ENCODE data around the gene RRAGC. TPM values are rescaled to one million over a fixed set of nuclear protein-coding genes. Genes with fewer than 3 reads are reported as not detected.

Gene RRAGC
- total and polyA plus RNA-seq, 2 of the 13 experiments (the other 11 are each of a cell fraction or from before 2014, with no cell fraction given): 7.6 to 8.0 TPM

DNA sequence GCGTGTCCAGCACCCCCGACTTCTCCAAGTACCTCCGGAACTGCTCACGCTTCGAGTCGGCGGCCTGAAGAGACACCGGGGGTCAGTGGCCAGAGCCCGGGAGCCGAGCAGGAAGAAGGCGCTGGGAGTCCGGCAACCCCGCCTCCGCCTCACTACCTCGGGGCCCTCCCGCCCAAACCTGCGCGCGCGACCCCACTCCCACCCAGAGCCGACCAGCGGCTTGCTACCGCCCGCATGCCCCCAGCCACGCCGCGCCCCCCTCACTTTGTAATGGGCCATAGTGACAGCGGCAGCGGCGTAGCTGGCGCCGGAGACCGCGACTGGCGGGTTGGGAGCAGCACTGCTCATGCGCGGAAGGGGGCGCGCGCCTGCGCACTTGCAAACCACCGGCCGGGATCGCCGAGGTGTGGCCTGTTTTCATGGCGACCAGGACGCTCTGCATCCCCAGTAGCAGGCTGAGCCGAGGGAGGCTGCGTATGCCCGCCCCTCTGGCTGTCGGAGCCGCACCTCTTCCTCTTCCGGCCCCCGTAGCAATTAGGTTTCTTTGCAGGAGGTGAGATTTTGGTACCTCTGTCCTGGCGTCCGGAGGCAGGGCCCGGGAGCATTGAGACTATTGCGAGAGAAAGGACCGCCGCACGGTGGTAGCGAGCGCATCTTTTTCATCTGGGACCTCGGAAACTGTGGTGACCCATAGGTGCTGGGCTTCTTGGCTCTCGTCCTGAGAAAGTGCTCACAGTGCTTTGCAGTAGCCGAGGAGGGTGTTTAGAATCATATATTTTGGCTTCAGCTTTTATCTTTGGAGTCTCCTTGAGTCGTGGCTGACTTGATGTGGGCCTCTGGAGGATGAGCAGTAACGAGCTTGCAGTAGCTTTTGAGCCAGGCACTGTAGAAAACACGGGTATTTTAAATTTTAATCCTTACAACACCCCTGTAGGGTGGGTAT, 13.7 kb upstream of the RRAGC start, which contains the start of gene MYCBP (continued):
- TF ChIP-seq GATA4 (IDR thresholded peaks at IDR 0.05; ENCODE audit: borderline replicate concordance, low read depth) (no peak), SRSF4 (IDR thresholded peaks at IDR 0.05; ENCODE audit: low read depth, low read length, poor library complexity, severe bottlenecking) (no peak), MED1 (CRISPR knock-in tag; IDR thresholded peaks at IDR 0.05) (0 out of 2 replicates have a peak, but pooled peaks have one; percentile 19), CEBPB (IDR thresholded peaks at IDR 0.05; ENCODE audit: borderline replicate concordance, low read depth, low read length) (no peak), ZNF501 (CRISPR knock-in tag; IDR thresholded peaks at IDR 0.05) (peak; percentile 78), CHD4 (IDR thresholded peaks at IDR 0.05; ENCODE audit: borderline replicate concordance, low read length) (no peak), SRY (CRISPR knock-in tag; IDR thresholded peaks at IDR 0.05) (no peak; the same call in 1 of the 2 replicates), POGZ (CRISPR knock-in tag; IDR thresholded peaks at IDR 0.05) (no peak), GATAD1 (CRISPR knock-in tag; IDR thresholded peaks at IDR 0.05) (peak; percentile 89), ZNF83 (CRISPR knock-in tag; IDR thresholded peaks at IDR 0.05; ENCODE audit: borderline replicate concordance) (0 out of 2 replicates have a peak, but pooled peaks have one; percentile 65)
- TF ChIP-seq, protein P1, sequence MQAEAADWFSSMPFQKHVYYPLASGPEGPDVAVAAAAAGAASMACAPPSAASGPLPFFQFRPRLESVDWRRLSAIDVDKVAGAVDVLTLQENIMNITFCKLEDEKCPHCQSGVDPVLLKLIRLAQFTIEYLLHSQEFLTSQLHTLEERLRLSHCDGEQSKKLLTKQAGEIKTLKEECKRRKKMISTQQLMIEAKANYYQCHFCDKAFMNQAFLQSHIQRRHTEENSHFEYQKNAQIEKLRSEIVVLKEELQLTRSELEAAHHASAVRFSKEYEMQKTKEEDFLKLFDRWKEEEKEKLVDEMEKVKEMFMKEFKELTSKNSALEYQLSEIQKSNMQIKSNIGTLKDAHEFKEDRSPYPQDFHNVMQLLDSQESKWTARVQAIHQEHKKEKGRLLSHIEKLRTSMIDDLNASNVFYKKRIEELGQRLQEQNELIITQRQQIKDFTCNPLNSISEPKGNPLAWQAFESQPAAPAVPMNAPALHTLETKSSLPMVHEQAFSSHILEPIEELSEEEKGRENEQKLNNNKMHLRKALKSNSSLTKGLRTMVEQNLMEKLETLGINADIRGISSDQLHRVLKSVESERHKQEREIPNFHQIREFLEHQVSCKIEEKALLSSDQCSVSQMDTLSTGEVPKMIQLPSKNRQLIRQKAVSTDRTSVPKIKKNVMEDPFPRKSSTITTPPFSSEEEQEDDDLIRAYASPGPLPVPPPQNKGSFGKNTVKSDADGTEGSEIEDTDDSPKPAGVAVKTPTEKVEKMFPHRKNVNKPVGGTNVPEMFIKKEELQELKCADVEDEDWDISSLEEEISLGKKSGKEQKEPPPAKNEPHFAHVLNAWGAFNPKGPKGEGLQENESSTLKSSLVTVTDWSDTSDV (CRISPR knock-in tag; IDR thresholded peaks at IDR 0.05): 0 out of 2 replicates have a peak, but pooled peaks have one; percentile 28
- TF ChIP-seq, protein P2, sequence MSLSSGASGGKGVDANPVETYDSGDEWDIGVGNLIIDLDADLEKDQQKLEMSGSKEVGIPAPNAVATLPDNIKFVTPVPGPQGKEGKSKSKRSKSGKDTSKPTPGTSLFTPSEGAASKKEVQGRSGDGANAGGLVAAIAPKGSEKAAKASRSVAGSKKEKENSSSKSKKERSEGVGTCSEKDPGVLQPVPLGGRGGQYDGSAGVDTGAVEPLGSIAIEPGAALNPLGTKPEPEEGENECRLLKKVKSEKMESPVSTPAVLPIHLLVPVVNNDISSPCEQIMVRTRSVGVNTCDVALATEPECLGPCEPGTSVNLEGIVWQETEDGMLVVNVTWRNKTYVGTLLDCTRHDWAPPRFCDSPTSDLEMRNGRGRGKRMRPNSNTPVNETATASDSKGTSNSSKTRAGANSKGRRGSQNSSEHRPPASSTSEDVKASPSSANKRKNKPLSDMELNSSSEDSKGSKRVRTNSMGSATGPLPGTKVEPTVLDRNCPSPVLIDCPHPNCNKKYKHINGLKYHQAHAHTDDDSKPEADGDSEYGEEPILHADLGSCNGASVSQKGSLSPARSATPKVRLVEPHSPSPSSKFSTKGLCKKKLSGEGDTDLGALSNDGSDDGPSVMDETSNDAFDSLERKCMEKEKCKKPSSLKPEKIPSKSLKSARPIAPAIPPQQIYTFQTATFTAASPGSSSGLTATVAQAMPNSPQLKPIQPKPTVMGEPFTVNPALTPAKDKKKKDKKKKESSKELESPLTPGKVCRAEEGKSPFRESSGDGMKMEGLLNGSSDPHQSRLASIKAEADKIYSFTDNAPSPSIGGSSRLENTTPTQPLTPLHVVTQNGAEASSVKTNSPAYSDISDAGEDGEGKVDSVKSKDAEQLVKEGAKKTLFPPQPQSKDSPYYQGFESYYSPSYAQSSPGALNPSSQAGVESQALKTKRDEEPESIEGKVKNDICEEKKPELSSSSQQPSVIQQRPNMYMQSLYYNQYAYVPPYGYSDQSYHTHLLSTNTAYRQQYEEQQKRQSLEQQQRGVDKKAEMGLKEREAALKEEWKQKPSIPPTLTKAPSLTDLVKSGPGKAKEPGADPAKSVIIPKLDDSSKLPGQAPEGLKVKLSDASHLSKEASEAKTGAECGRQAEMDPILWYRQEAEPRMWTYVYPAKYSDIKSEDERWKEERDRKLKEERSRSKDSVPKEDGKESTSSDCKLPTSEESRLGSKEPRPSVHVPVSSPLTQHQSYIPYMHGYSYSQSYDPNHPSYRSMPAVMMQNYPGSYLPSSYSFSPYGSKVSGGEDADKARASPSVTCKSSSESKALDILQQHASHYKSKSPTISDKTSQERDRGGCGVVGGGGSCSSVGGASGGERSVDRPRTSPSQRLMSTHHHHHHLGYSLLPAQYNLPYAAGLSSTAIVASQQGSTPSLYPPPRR (CRISPR knock-in tag; IDR thresholded peaks at IDR 0.05; ENCODE audit: borderline replicate concordance): no peak
- TF ChIP-seq, protein P3, sequence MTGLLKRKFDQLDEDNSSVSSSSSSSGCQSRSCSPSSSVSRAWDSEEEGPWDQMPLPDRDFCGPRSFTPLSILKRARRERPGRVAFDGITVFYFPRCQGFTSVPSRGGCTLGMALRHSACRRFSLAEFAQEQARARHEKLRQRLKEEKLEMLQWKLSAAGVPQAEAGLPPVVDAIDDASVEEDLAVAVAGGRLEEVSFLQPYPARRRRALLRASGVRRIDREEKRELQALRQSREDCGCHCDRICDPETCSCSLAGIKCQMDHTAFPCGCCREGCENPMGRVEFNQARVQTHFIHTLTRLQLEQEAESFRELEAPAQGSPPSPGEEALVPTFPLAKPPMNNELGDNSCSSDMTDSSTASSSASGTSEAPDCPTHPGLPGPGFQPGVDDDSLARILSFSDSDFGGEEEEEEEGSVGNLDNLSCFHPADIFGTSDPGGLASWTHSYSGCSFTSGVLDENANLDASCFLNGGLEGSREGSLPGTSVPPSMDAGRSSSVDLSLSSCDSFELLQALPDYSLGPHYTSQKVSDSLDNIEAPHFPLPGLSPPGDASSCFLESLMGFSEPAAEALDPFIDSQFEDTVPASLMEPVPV (CRISPR knock-in tag; IDR thresholded peaks at IDR 0.05): peak; percentile 69; the same call in 1 of the 2 replicates
